SK-N-SH (cell line): ENCODE results near the gene ADAMTS2.

Experiments used
- CTCF ChIP-seq: fragments of 200-600 bp; sonication (generic); IDR thresholded peaks from 2 replicates; pipeline ENCODE4 v1.6.1; 2017; ENCODE audit warnings: antibody characterized with exemption, mild to moderate bottlenecking, moderate library complexity
- ELF1 ChIP-seq: IDR thresholded peaks from 2 replicates; pipeline ENCODE4 v1.4.0; 2012
- EP300 ChIP-seq, 2 experiments: IDR thresholded peaks; 2 replicates each; pipeline versions ENCODE4 v1.4.0 to v1.6.1; 2012; ENCODE audit warnings: borderline replicate concordance in 1 of 2, low read depth in 1 of 2, low read length in 1 of 2
- EZH2phosphoT487 ChIP-seq: fragments of 200-600 bp; sonication (generic); IDR thresholded peaks from 2 replicates; pipeline ENCODE4 v1.6.1; 2017; ENCODE audit warnings: low read depth, mixed run types, mild to moderate bottlenecking, antibody characterized with exemption, moderate library complexity, borderline replicate concordance
- FOXJ3 ChIP-seq: sonication (generic); formaldehyde crosslinking; IDR thresholded peaks from 2 replicates; pipeline ENCODE4 v1.5.1; 2020; ENCODE audit warnings: mild to moderate bottlenecking, missing genetic modification reagents
- POLR2AphosphoS5 ChIP-seq: IDR thresholded peaks from 2 replicates; pipeline ENCODE4 v1.6.1; 2012; ENCODE audit warnings: low read depth, low read length
- REST ChIP-seq: IDR thresholded peaks from 2 replicates; pipeline ENCODE4 v1.6.1; 2012; ENCODE audit warnings: mild to moderate bottlenecking, low read depth, low read length, moderate library complexity
- SMC3 ChIP-seq: IDR thresholded peaks from 2 replicates; pipeline ENCODE4 v1.6.1; 2012; ENCODE audit warnings: low read depth, low read length, improper control_type of control experiment
- USF2 ChIP-seq: fragments of 150-350 bp; IDR thresholded peaks from 2 replicates; pipeline ENCODE4 v1.6.1; 2017; ENCODE audit warnings: antibody characterized with exemption, low read length, low read depth, borderline replicate concordance

- no peak for TF ChIP-seq CTCF
- TF ChIP-seq POLR2AphosphoS5 = no peak
- no peak for TF ChIP-seq EP300 (IDR thresholded peaks at IDR 0.05; ENCODE audit: borderline replicate concordance in 1 of 2, low read depth in 1 of 2, low read length in 1 of 2)
- no peak for TF ChIP-seq USF2
- no peak for TF ChIP-seq SMC3
- no peak for TF ChIP-seq ELF1
- no peak for TF ChIP-seq REST
- no peak for TF ChIP-seq FOXJ3 (CRISPR knock-in tag)
- TF ChIP-seq EZH2phosphoT487 = no peak
Measured at GRCh38 chr5:179113143-179113530, 232.1 kb downstream of the ADAMTS2 start.
